GM19328 (cell line): ENCODE results near the gene GGT6.

ENCODE experiments used
- ATAC-seq: cut with Tn5 transposase; IDR thresholded peaks from one replicate; pipeline ENCODE4 v1.9.1; 2021; ENCODE audit warnings: mild to moderate bottlenecking, moderate library complexity; ENCODE audit not compliant: unreplicated experiment

The GGT6 gene

GRCh38 chr17:4509923-4510617 lies 50.3 kb downstream of the GGT6 start:
- ATAC-seq = no peak

DNA sequence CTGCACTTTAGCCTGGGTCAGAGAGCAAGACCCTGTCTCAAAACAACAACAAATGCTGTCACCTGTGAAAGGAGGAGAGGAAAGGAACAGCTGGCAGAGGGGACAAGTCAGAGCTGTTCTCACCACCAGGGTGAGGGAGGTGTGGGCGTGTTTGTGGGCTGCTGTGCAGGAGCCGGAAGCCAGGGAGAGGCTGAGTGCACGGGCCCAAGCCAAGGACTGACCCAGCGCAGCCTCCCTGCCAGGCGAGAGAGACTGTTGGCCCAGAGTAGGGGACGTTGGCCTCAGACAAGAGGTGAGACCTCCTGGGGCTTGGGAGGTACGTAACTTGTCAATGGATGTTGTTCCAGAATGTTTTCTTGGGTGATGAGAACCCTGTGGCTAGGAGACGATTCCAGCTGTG lies 51.0 kb downstream of the GGT6 start:
- no peak for ATAC-seq

GRCh38 chr17:4508207-4508606 lies 52.2 kb downstream of the GGT6 start:
- ATAC-seq = no peak

GRCh38 chr17:4507361-4508111 lies 52.8 kb downstream of the GGT6 start:
- ATAC-seq = no peak
